Measurements from ENCODE around the gene FBXO36.
"Not testable (repeated sequence)": the region's sequence is repeated elsewhere in the genome, so short reads cannot be mapped to it uniquely, and the experiment has no call there.

The FBXO36 gene

DNA sequence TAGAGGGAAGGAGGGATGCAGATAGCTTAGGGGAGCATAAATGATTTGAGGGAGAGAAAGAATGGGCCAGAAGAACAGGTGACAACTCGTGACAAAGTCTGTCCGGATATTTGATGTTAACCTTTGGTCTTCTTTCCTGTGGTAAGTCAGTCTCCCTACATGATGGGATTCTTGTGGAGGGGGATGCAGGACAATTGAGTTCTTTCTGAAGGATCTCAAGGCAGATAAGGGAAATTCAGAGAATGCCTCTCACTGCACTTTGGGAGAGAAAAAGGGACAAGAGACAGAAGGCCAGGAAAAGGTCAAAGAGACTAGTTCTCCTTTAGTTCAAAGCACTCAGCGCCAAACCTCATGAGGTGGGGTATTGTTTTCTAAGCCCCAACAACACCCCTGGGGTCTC lies 34.2 kb downstream of the FBXO36 start:
- H3K4me3 ChIP-seq (ENCODE audit: low read depth, low read length): no peak overlapping the region
- no peak for DNase-seq (ENCODE audit: low read depth)
- TF ChIP-seq MYC (IDR thresholded peaks at IDR 0.05; ENCODE audit: low read depth, low read length): no peak
- TF ChIP-seq, protein P1, sequence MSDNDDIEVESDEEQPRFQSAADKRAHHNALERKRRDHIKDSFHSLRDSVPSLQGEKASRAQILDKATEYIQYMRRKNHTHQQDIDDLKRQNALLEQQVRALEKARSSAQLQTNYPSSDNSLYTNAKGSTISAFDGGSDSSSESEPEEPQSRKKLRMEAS (IDR thresholded peaks at IDR 0.05; ENCODE audit: low read depth, low read length): no peak
- TF ChIP-seq, protein P2, sequence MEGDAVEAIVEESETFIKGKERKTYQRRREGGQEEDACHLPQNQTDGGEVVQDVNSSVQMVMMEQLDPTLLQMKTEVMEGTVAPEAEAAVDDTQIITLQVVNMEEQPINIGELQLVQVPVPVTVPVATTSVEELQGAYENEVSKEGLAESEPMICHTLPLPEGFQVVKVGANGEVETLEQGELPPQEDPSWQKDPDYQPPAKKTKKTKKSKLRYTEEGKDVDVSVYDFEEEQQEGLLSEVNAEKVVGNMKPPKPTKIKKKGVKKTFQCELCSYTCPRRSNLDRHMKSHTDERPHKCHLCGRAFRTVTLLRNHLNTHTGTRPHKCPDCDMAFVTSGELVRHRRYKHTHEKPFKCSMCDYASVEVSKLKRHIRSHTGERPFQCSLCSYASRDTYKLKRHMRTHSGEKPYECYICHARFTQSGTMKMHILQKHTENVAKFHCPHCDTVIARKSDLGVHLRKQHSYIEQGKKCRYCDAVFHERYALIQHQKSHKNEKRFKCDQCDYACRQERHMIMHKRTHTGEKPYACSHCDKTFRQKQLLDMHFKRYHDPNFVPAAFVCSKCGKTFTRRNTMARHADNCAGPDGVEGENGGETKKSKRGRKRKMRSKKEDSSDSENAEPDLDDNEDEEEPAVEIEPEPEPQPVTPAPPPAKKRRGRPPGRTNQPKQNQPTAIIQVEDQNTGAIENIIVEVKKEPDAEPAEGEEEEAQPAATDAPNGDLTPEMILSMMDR (IDR thresholded peaks at IDR 0.05; ENCODE audit: low read depth, low read length): no peak
- no peak for TF ChIP-seq POLR2A (IDR thresholded peaks at IDR 0.05; ENCODE audit: extremely low read depth, insufficient read length)

DNA sequence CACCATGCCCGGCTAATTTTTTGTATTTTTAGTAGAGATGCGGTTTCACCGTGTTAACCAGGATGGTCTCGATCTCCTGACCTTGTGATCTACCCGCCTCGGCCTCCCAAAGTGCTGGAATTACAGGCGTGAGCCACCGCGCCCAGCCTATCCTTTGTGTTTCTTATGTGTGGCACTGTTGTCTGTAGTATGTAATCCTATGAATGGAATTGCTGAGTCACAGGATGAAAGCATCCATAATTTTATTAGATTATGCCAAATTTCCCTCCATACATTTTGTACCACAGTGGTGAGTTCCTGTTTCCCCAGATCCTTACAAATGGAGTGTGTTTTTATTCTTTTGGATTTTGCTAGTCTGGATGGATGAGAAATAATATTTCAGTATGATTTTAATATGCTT lies 41.3 kb downstream of the FBXO36 start:
- H3K4me3 ChIP-seq (ENCODE audit: low read depth, low read length); DNase-seq (ENCODE audit: low read depth): not testable (repeated sequence)

DNA sequence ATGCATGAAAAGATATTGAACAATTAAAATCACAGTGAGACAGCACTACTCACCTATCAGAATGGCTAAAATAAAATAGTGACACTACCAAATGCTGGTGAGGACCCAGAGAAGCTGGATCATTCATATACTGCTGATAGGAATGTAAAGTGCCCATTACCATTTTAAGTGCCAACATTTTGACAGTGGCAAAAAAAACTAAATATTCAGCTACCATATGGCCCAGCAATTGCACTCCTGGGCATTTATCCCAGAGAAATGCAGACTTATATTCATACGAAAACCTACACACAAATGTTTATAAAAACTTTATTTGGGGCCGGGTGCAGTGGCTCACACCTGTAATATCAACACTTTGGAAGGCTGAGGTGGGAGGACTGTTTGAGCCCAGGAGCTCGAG lies 47.6 kb downstream of the FBXO36 start:
- DNase-seq (ENCODE audit: low read depth): no peak
- TF ChIP-seq, protein P2 (IDR thresholded peaks at IDR 0.05; ENCODE audit: low read depth, low read length): no peak
- TF ChIP-seq MYC (IDR thresholded peaks at IDR 0.05; ENCODE audit: low read depth, low read length) (no peak), POLR2A (IDR thresholded peaks at IDR 0.05; ENCODE audit: extremely low read depth, insufficient read length) (no peak)
- TF ChIP-seq, protein P1 (IDR thresholded peaks at IDR 0.05; ENCODE audit: low read depth, low read length): no peak
- H3K4me3 ChIP-seq (ENCODE audit: low read depth, low read length): no peak overlapping the region

DNA sequence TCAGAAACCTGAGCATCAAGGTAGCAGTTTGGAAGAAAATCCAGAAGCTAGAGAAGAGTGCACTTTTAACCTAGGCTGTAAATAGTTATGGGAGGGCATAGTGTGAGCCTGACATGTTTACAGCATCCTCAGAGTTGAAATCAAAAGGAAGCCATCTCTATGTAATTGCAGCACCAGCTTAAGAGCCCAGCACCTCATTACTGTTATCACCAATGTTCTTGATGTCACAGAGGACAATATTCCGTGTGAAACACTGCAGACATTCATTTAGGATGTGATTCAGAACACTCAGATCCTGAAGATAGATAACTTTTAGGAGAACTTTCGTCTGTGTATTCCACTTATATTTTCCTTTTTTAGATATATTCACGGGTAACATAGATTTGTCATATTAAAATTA lies 48.1 kb downstream of the FBXO36 start:
- no peak overlapping the region for H3K4me3 ChIP-seq (ENCODE audit: low read depth, low read length)
- TF ChIP-seq POLR2A (IDR thresholded peaks at IDR 0.05; ENCODE audit: extremely low read depth, insufficient read length) (no peak), MYC (IDR thresholded peaks at IDR 0.05; ENCODE audit: low read depth, low read length) (no peak)
- TF ChIP-seq, protein P1 (IDR thresholded peaks at IDR 0.05; ENCODE audit: low read depth, low read length): no peak
- no peak for DNase-seq (ENCODE audit: low read depth)

DNA sequence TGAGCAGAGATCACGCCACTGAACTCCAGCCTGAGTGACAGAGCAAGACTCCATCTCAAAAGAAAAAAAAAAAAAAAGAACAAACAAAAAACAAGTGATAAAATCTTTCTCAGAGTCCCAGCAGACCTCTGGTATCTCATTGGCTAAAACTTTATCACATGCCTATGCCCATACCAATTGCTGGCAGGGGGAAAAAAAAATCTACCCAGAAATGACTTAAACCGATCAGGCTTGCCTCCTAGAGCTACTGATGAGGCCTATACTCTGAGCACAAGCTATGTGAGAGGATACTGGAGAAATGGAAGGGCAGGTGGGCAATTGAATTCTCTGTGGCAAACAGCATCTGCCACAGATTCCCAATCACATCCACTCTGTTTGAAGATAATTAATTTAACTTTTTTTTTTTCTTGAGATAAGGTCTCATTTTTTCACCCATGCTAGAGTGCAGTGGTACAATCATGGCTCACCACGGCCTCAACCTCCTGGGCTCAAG lies 49.0 kb downstream of the FBXO36 start:
- no peak for DNase-seq (ENCODE audit: low read depth)
- no peak overlapping the region for H3K4me3 ChIP-seq (ENCODE audit: low read depth, low read length)
- TF ChIP-seq MYC (IDR thresholded peaks at IDR 0.05; ENCODE audit: low read depth, low read length): no peak

DNA sequence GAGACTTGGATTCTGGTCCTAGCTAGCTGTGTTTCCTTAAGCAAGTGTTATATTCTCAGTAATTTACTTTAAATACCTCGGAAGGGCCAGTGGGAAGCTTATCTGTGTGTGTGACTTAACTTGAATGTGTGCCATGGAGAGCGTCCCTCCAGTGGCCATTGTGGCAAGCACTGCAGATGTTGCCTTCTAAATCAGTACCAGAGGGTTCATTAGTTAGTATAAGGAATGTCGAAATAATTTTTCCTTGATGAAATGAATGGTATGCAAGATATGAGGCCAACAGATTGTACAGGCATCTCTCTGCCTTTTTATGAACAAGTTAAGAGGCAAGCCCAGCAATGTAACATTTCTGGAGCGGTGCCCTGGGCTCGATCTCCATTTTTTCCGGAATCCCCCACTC lies 52.0 kb downstream of the FBXO36 start:
- no peak overlapping the region for H3K4me3 ChIP-seq (ENCODE audit: low read depth, low read length)
- DNase-seq (ENCODE audit: low read depth): no peak
- TF ChIP-seq, protein P1 (IDR thresholded peaks at IDR 0.05; ENCODE audit: low read depth, low read length): no peak
- TF ChIP-seq POLR2A (IDR thresholded peaks at IDR 0.05; ENCODE audit: extremely low read depth, insufficient read length) (no peak), MYC (IDR thresholded peaks at IDR 0.05; ENCODE audit: low read depth, low read length) (no peak)
- TF ChIP-seq, protein P2 (IDR thresholded peaks at IDR 0.05; ENCODE audit: low read depth, low read length): no peak

DNA sequence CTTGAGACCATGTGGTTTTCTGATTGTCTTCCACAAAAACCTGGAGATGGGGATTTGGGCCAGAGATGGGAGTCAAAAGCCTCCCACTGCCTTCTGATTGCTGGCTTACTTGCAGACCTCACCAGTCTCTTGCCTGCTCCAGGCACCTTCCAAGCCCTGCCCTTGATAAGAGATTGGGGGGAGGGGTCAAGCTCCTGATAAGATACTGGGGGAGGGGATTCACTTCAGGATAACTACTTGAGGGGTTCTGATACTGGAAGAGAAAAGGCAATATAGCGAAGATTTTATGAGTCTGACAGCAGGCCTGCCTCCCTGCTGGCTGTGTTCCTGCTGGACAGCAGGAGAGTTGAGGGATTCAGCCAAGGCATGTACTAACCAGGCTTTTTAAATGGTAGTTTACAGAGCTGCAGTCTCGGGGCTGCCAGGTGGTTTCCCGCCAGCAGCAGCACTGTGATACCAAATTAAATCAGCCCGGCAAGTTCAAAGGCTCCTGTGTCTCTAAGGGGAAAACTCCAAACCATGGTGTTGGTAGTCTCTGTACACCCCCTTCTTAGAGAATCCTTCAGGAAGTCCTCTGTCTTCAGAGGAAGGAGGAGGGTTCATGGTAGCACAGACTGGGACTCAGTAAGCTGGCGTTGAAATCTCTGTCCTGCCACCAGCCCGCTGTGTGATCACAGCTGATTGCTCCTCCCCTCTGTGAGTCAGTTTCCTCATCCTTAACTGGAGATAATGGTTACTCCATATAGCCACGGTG lies 58.3 kb downstream of the FBXO36 start:
- H3K4me3 ChIP-seq (ENCODE audit: low read depth, low read length): no peak overlapping the region
- DNase-seq (ENCODE audit: low read depth): peak; percentile 65
- TF ChIP-seq, protein P2 (IDR thresholded peaks at IDR 0.05; ENCODE audit: low read depth, low read length): no peak
- no peak for TF ChIP-seq MYC (IDR thresholded peaks at IDR 0.05; ENCODE audit: low read depth, low read length)
- no peak for TF ChIP-seq POLR2A (IDR thresholded peaks at IDR 0.05; ENCODE audit: extremely low read depth, insufficient read length)
- TF ChIP-seq, protein P1 (IDR thresholded peaks at IDR 0.05; ENCODE audit: low read depth, low read length): no peak
